SK-N-SH (cell line): ENCODE results near the gene HOXC4. TPM values are rescaled to one million over a fixed set of nuclear protein-coding genes. Genes with fewer than 3 reads are reported as not detected.
A peak's percentile ranks its signal among the peaks of the same experiment; 100 is the strongest.

Source experiments
- CTCF ChIA-PET: fragments of 300-600, 350-600 bp; formaldehyde crosslinking; extraction: SDS; loops from one replicate; lab custom pipeline; 2021; lab: Yijun Ruan, JAX
- POLR2A ChIA-PET: fragments of 350-600 bp; sonication (Branson Sonifier 250); formaldehyde crosslinking; extraction: SDS; loops from one replicate; lab custom pipeline; 2020; ENCODE audit warnings: antibody characterized with exemption, inconsistent platforms; lab: Yijun Ruan, JAX
- DNase-seq: peaks from one replicate; pipeline ENCODE4 v3.0.0; 2012
- H2AFZ ChIP-seq: fragments of 200-600 bp; sonication (generic); 2 replicates; pipeline ENCODE4 v1.8.1; 2016; ENCODE audit warnings: antibody characterized with exemption, mild to moderate bottlenecking, low read depth
- H3F3A ChIP-seq: fragments of 200-600 bp; sonication (generic); replicated peaks from 2 replicates; pipeline ENCODE3; 2016; ENCODE audit warnings: antibody characterized with exemption, mild to moderate bottlenecking; ENCODE audit not compliant: insufficient read depth
- H3K27ac ChIP-seq, 2 experiments: fragments of 200-500 bp in 1 of 2; fragments of 200-600 bp in 1 of 2; sonication (Bioruptor generic) in 1 of 2; sonication (generic), shearing (Covaris generic) in 1 of 2; 2 replicates each; pipeline versions ENCODE4 v1.5.1 to v1.6.1; 2014 to 2016; ENCODE audit warnings: low read depth in 2 of 2, inconsistent platforms in 1 of 2, low read length in 1 of 2, mild to moderate bottlenecking in 1 of 2, mixed read lengths in 1 of 2
- H3K27me3 ChIP-seq: fragments of 200-600 bp; sonication (generic), shearing (Covaris generic); 2 replicates; pipeline ENCODE4 v1.6.1; 2016; ENCODE audit warnings: mixed run types; ENCODE audit not compliant: insufficient read depth
- H3K36me3 ChIP-seq, 2 experiments: fragments of 200-500 bp in 1 of 2; fragments of 200-600 bp in 1 of 2; sonication (Bioruptor generic) in 1 of 2; sonication (generic) in 1 of 2; replicated peaks in 1 of 2; 2 replicates each; pipeline versions ENCODE3 to v1.5.1; 2014 to 2016; ENCODE audit warnings: low read length in 1 of 2, mild to moderate bottlenecking in 1 of 2; ENCODE audit not compliant: insufficient read depth in 2 of 2, control insufficient read depth in 1 of 2
- H3K4me1 ChIP-seq, 2 experiments: fragments of 200-500 bp in 1 of 2; fragments of 200-600 bp in 1 of 2; sonication (Bioruptor generic) in 1 of 2; sonication (generic), shearing (Covaris generic) in 1 of 2; 2 replicates each; pipeline versions ENCODE4 v1.5.1 to v1.6.1; 2014 to 2016; ENCODE audit warnings: low read depth in 1 of 2, low read length in 1 of 2, mixed run types in 1 of 2; ENCODE audit not compliant: insufficient read depth in 2 of 2, control insufficient read depth in 1 of 2
- H3K4me2 ChIP-seq: fragments of 200-600 bp; sonication (generic), shearing (Covaris generic); 2 replicates; pipeline ENCODE4 v1.6.1; 2017; ENCODE audit warnings: mixed run types
- H3K4me3 ChIP-seq, 2 experiments: fragments of 200-500 bp in 1 of 2; fragments of 200-600 bp in 1 of 2; sonication (Bioruptor generic) in 1 of 2; sonication (generic), shearing (Covaris generic) in 1 of 2; 2 replicates each; pipeline versions ENCODE4 v1.5.1 to v1.8.1; 2014 to 2016; ENCODE audit warnings: low read depth in 2 of 2, inconsistent platforms in 1 of 2, low read length in 1 of 2, mild to moderate bottlenecking in 1 of 2, mixed read lengths in 1 of 2, moderate library complexity in 1 of 2
- H3K79me2 ChIP-seq: fragments of 200-600 bp; sonication (generic); 2 replicates; pipeline ENCODE4 v1.8.1; 2017; ENCODE audit warnings: mild to moderate bottlenecking; ENCODE audit not compliant: insufficient read depth
- H3K9ac ChIP-seq: fragments of 200-600 bp; sonication (generic); 2 replicates; pipeline ENCODE4 v1.6.1; 2017; ENCODE audit warnings: mixed run types
- H3K9me2 ChIP-seq: fragments of 200-600 bp; sonication (generic); 2 replicates; pipeline ENCODE4 v1.6.1; 2017; ENCODE audit warnings: mixed run types
- H3K9me3 ChIP-seq: fragments of 200-600 bp; sonication (generic); 2 replicates; pipeline ENCODE4 v1.6.1; 2017; ENCODE audit warnings: mixed run types, mild to moderate bottlenecking, moderate library complexity
- H4K20me1 ChIP-seq: fragments of 200-600 bp; sonication (generic); 2 replicates; pipeline ENCODE4 v1.6.1; 2017; ENCODE audit warnings: mild to moderate bottlenecking, mixed run types; ENCODE audit not compliant: insufficient read depth
- ELF1 ChIP-seq: IDR thresholded peaks from 2 replicates; pipeline ENCODE4 v1.4.0; 2012
- MXI1 ChIP-seq: IDR thresholded peaks from 2 replicates; pipeline ENCODE4 v1.6.1; 2012; ENCODE audit warnings: mild to moderate bottlenecking, low read depth, low read length, improper control_type of control experiment
- SIN3A ChIP-seq: IDR thresholded peaks from 2 replicates; pipeline ENCODE4 v1.6.1; 2012; ENCODE audit warnings: low read depth, mild to moderate bottlenecking, low read length, moderate library complexity, borderline replicate concordance
- SMC3 ChIP-seq: IDR thresholded peaks from 2 replicates; pipeline ENCODE4 v1.6.1; 2012; ENCODE audit warnings: low read depth, low read length, improper control_type of control experiment
- WGBS: methylation state at CpG from one replicate; pipeline ENCODE4 v1.1.6; 2017; ENCODE audit warnings: low lambda C conversion rate; 5-methylcytosine and 5-hydroxymethylcytosine counted together
- polyA plus RNA-seq, 3 experiments: library from polyadenylated mRNA; depleted of rRNA; stranded (reverse); fragments of >200 nt; gene quantifications; 2 replicates each; pipeline ENCODE4 v1.2.3, GENCODE V29; 2012
- TF ChIP-seq, protein P1 (sequence below): IDR thresholded peaks from 2 replicates; pipeline ENCODE4 v1.4.0; 2012; ENCODE audit warnings: low read depth, borderline replicate concordance
- TF ChIP-seq, protein P2 (sequence below): IDR thresholded peaks from 2 replicates; pipeline ENCODE4 v1.6.1; 2012; ENCODE audit warnings: mild to moderate bottlenecking, low read depth, low read length, moderate library complexity
- TF ChIP-seq, protein P3 (sequence below): IDR thresholded peaks from 2 replicates; pipeline ENCODE4 v1.4.0; 2012; ENCODE audit warnings: low read depth, borderline replicate concordance
- TF ChIP-seq, protein P4 (sequence below): IDR thresholded peaks from 2 replicates; pipeline ENCODE4; 2012

HOXC4 gene
- polyA plus RNA-seq, 1 of the 3 experiments (the other 2 are of a cell fraction), result 3.7 TPM

DNA sequence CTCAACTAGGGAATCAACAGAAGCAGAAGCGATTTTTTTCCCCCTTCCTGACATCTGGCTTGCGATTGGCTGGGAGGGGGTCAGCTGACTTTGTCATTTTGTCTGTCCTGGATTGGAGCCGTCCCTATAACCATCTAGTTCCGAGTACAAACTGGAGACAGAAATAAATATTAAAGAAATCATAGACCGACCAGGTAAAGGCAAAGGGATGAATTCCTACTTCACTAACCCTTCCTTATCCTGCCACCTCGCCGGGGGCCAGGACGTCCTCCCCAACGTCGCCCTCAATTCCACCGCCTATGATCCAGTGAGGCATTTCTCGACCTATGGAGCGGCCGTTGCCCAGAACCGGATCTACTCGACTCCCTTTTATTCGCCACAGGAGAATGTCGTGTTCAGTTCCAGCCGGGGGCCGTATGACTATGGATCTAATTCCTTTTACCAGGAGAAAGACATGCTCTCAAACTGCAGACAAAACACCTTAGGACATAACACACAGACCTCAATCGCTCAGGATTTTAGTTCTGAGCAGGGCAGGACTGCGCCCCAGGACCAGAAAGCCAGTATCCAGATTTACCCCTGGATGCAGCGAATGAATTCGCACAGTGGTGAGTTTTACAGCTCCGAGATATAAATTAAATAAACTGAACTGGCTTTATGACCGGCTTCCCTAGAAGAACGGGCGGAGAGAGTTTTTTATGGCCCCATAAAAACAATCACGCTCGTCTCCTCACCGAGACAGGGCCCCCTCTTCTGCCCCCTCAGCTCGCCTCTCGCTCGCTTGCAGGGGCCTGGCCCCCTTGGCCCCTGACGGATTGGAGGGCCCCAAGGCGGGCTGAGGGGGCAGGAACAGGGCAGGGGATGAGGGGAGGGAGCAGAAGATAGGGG, 25.1 kb upstream of the HOXC4 start, which contains the start of gene HOXC6:
Gene HOXC6 (plus strand): TSS at position 127 of the 888 bp plus-strand sequence. CDS start 82 bp downstream, at position 209.
- no peaks in the 10 kb centered on the region for H3K9me2 ChIP-seq
- no peaks in the 10 kb centered on the region for H3K27me3 ChIP-seq
- no peaks in the 10 kb centered on the region for H4K20me1 ChIP-seq
- no peaks in the 10 kb centered on the region for H3K9me3 ChIP-seq
- 17% methylated on average over 36 of the region's 36 CpGs for WGBS
- peak within 1 kb of the TSS; percentile 96 for H2AFZ ChIP-seq
- H3K4me3 ChIP-seq, result peak within 1 kb of the TSS; percentile 62 to 70
- no peaks in the 10 kb centered on the region for H3K36me3 ChIP-seq
- H3K4me2 ChIP-seq, result peak within 1 kb of the TSS; percentile 98
- CTCF ChIA-PET, result interaction anchor here (0.7 to 23.2 kb wide), 9 partner anchors 11 to 190 kb away, joined by 3 to 548 read pairs (median 5); partner anchors contain the start of genes HOXC10, HOXC8 and SMUG1
- H3K9ac ChIP-seq, result peak within 1 kb of the TSS; percentile 64
- no peaks in the 10 kb centered on the region for H3K79me2 ChIP-seq
- TF ChIP-seq ELF1 (no peak), SMC3 (no peak), MXI1 (peak; percentile 37; the same call in 1 of the 2 replicates), SIN3A (no peak)
- TF ChIP-seq, protein P1, sequence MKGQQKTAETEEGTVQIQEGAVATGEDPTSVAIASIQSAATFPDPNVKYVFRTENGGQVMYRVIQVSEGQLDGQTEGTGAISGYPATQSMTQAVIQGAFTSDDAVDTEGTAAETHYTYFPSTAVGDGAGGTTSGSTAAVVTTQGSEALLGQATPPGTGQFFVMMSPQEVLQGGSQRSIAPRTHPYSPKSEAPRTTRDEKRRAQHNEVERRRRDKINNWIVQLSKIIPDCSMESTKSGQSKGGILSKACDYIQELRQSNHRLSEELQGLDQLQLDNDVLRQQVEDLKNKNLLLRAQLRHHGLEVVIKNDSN, result peak; percentile 91
- TF ChIP-seq, protein P2, sequence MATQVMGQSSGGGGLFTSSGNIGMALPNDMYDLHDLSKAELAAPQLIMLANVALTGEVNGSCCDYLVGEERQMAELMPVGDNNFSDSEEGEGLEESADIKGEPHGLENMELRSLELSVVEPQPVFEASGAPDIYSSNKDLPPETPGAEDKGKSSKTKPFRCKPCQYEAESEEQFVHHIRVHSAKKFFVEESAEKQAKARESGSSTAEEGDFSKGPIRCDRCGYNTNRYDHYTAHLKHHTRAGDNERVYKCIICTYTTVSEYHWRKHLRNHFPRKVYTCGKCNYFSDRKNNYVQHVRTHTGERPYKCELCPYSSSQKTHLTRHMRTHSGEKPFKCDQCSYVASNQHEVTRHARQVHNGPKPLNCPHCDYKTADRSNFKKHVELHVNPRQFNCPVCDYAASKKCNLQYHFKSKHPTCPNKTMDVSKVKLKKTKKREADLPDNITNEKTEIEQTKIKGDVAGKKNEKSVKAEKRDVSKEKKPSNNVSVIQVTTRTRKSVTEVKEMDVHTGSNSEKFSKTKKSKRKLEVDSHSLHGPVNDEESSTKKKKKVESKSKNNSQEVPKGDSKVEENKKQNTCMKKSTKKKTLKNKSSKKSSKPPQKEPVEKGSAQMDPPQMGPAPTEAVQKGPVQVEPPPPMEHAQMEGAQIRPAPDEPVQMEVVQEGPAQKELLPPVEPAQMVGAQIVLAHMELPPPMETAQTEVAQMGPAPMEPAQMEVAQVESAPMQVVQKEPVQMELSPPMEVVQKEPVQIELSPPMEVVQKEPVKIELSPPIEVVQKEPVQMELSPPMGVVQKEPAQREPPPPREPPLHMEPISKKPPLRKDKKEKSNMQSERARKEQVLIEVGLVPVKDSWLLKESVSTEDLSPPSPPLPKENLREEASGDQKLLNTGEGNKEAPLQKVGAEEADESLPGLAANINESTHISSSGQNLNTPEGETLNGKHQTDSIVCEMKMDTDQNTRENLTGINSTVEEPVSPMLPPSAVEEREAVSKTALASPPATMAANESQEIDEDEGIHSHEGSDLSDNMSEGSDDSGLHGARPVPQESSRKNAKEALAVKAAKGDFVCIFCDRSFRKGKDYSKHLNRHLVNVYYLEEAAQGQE, result no peak
- TF ChIP-seq, protein P3, sequence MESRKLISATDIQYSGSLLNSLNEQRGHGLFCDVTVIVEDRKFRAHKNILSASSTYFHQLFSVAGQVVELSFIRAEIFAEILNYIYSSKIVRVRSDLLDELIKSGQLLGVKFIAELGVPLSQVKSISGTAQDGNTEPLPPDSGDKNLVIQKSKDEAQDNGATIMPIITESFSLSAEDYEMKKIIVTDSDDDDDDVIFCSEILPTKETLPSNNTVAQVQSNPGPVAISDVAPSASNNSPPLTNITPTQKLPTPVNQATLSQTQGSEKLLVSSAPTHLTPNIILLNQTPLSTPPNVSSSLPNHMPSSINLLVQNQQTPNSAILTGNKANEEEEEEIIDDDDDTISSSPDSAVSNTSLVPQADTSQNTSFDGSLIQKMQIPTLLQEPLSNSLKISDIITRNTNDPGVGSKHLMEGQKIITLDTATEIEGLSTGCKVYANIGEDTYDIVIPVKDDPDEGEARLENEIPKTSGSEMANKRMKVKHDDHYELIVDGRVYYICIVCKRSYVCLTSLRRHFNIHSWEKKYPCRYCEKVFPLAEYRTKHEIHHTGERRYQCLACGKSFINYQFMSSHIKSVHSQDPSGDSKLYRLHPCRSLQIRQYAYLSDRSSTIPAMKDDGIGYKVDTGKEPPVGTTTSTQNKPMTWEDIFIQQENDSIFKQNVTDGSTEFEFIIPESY, result no peak
- TF ChIP-seq, protein P4, sequence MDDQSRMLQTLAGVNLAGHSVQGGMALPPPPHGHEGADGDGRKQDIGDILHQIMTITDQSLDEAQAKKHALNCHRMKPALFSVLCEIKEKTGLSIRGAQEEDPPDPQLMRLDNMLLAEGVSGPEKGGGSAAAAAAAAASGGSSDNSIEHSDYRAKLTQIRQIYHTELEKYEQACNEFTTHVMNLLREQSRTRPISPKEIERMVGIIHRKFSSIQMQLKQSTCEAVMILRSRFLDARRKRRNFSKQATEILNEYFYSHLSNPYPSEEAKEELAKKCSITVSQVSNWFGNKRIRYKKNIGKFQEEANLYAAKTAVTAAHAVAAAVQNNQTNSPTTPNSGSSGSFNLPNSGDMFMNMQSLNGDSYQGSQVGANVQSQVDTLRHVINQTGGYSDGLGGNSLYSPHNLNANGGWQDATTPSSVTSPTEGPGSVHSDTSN, result no peak
- H3F3A ChIP-seq, result peaks cover 4% of the 10 kb centered on the region
- peak; percentile 90 for DNase-seq
- peak within 1 kb of the TSS; percentile 12 to 82; a peak in 3 of 4 replicates for H3K27ac ChIP-seq
- POLR2A ChIA-PET, result interaction anchor here (0.7 to 1.2 kb wide), 2 partner anchors 11 to 19 kb away, joined by 3 read pairs; partner anchors contain the start of gene HOXC8
- H3K4me1 ChIP-seq, result peaks cover 0 to 30% of the 10 kb centered on the region in 2 experiments; a peak in 1 of 4 replicates
